ENCODE results near the gene TOX2.

TOX2 gene

GRCh38 chr20:43916073-43916880 lies 1.6 kb downstream of the TOX2 start:
- FAIRE-seq: no peak

- no peak for FAIRE-seq
Measured at GRCh38 chr20:43916881-43917371, 2.3 kb downstream of the TOX2 start.

GRCh38 chr20:43917380-43917779 lies 2.7 kb downstream of the TOX2 start:
- FAIRE-seq: no peak

- no peak for FAIRE-seq
Measured at GRCh38 chr20:43919686-43920403, 5.2 kb downstream of the TOX2 start.

- FAIRE-seq: no peak
Measured at GRCh38 chr20:43920797-43921196, 6.1 kb downstream of the TOX2 start.

- FAIRE-seq: no peak
Measured at GRCh38 chr20:43921227-43921780, 6.7 kb downstream of the TOX2 start.

GRCh38 chr20:43922614-43923013 lies 8.0 kb downstream of the TOX2 start:
- no peak for FAIRE-seq

- FAIRE-seq: no peak
Measured at GRCh38 chr20:43923322-43923721, 8.7 kb downstream of the TOX2 start.

GRCh38 chr20:43923917-43924316 lies 9.3 kb downstream of the TOX2 start:
- no peak for FAIRE-seq

- FAIRE-seq: no peak
Measured at GRCh38 chr20:43925215-43925614, 10.6 kb downstream of the TOX2 start.

GRCh38 chr20:43925801-43926200 lies 11.1 kb downstream of the TOX2 start:
- FAIRE-seq: no peak

GRCh38 chr20:43926287-43927050 lies 11.8 kb downstream of the TOX2 start:
- no peak for FAIRE-seq

GRCh38 chr20:43931976-43932375 lies 17.3 kb downstream of the TOX2 start:
- FAIRE-seq: no peak

GRCh38 chr20:43934833-43935232 lies 20.2 kb downstream of the TOX2 start:
- no peak for FAIRE-seq

GRCh38 chr20:43936104-43936770 lies 21.6 kb downstream of the TOX2 start:
- no peak for FAIRE-seq

- no peak for FAIRE-seq
Measured at GRCh38 chr20:43936805-43937204, 22.2 kb downstream of the TOX2 start.

- FAIRE-seq: no peak
Measured at GRCh38 chr20:43937591-43937990, 22.9 kb downstream of the TOX2 start.

- no peak for FAIRE-seq
Measured at GRCh38 chr20:43938017-43938655, 23.5 kb downstream of the TOX2 start.

GRCh38 chr20:43938932-43939761 lies 24.5 kb downstream of the TOX2 start:
- no peak for FAIRE-seq

GRCh38 chr20:43939762-43940121 lies 25.1 kb downstream of the TOX2 start:
- no peak for FAIRE-seq

Data from G401.6 (cell line).